Body of pancreas (tissue), 4 donors: ENCODE data around the gene DOCK4.

Experiments
- CTCF ChIP-seq, 7 experiments: fragments of 450-650 bp in 4 of 7; fragments of 200-600 bp in 3 of 7; sonication (generic) in 3 of 7; IDR thresholded peaks; one replicate each; pipeline ENCODE4 v1.5.1; 2016 to 2019; ENCODE audit warnings: antibody characterized with exemption in 7 of 7
- POLR2A ChIP-seq, 3 donors: fragments of 450-650 bp; IDR thresholded peaks; one replicate each; pipeline ENCODE4 v1.6.1; 2016; ENCODE audit warnings: antibody characterized with exemption in 3 of 3, mild to moderate bottlenecking in 2 of 3

GRCh38 chr7:112162142-112162766 is 43.9 kb downstream of the DOCK4 start:
- no peak for TF ChIP-seq CTCF (IDR thresholded peaks at IDR 0.05)
- no peak for TF ChIP-seq POLR2A (IDR thresholded peaks at IDR 0.05)
